GM21367 (cell line): ENCODE measurements around the gene PLEKHA7.
"Not testable (repeated sequence)": the region's sequence is repeated elsewhere in the genome, so short reads cannot be mapped to it uniquely, and the experiment has no call there.

Experiments
- ATAC-seq: cut with Tn5 transposase; IDR thresholded peaks from one replicate; pipeline ENCODE4 v1.9.1; 2021; ENCODE audit not compliant: unreplicated experiment

PLEKHA7 gene

GRCh38 chr11:16911658-16912057 is 102.6 kb downstream of the PLEKHA7 start:
- no peak for ATAC-seq

GRCh38 chr11:16911186-16911585 is 103.0 kb downstream of the PLEKHA7 start:
- ATAC-seq: no peak

GRCh38 chr11:16909359-16910035 is 104.7 kb downstream of the PLEKHA7 start:
- peak; percentile 80 for ATAC-seq

GRCh38 chr11:16905375-16905774 is 108.8 kb downstream of the PLEKHA7 start:
- no peak for ATAC-seq

GRCh38 chr11:16904761-16905160 is 109.5 kb downstream of the PLEKHA7 start:
- not testable (repeated sequence) for ATAC-seq

GRCh38 chr11:16902781-16903378 is 111.3 kb downstream of the PLEKHA7 start:
- peak; percentile 76 for ATAC-seq

- ATAC-seq: peak; percentile 85
Measured at GRCh38 chr11:16902182-16902581, 112.0 kb downstream of the PLEKHA7 start.

GRCh38 chr11:16900491-16900890 is 113.7 kb downstream of the PLEKHA7 start:
- ATAC-seq: no peak

- ATAC-seq: no peak
Measured at GRCh38 chr11:16899708-16900303, 114.4 kb downstream of the PLEKHA7 start.

GRCh38 chr11:16898274-16898985 is 115.8 kb downstream of the PLEKHA7 start:
- ATAC-seq: no peak

GRCh38 chr11:16897470-16898061 is 116.6 kb downstream of the PLEKHA7 start:
- ATAC-seq: no peak

GRCh38 chr11:16896729-16897469 is 117.3 kb downstream of the PLEKHA7 start:
- no peak for ATAC-seq

GRCh38 chr11:16895306-16895705 is 118.9 kb downstream of the PLEKHA7 start:
- no peak for ATAC-seq

- ATAC-seq: no peak
Measured at GRCh38 chr11:16893456-16894066, 120.7 kb downstream of the PLEKHA7 start.

GRCh38 chr11:16891964-16892363 is 122.2 kb downstream of the PLEKHA7 start:
- no peak for ATAC-seq

- no peak for ATAC-seq
Measured at GRCh38 chr11:16891165-16891564, 123.0 kb downstream of the PLEKHA7 start.

- no peak for ATAC-seq
Measured at GRCh38 chr11:16890442-16890841, 123.8 kb downstream of the PLEKHA7 start.

GRCh38 chr11:16889905-16890304 is 124.3 kb downstream of the PLEKHA7 start:
- no peak for ATAC-seq

- not testable (repeated sequence) for ATAC-seq
Measured at GRCh38 chr11:16889010-16889409, 125.2 kb downstream of the PLEKHA7 start.

GRCh38 chr11:16887887-16888286 is 126.3 kb downstream of the PLEKHA7 start:
- ATAC-seq: not testable (repeated sequence)
